GM12874 (cell line): Measurements from ENCODE around the gene COPS9.

Source experiments
- CTCF ChIP-seq: IDR thresholded peaks from 2 replicates; pipeline ENCODE4 v1.5.1; 2011; ENCODE audit warnings: low read depth, mild to moderate bottlenecking, control low read depth, low read length, moderate library complexity; ENCODE audit not compliant: insufficient read depth

COPS9 gene

GRCh38 chr2:240135706-240136012, 446 bp downstream of the COPS9 start:
- no peak for TF ChIP-seq CTCF

- TF ChIP-seq CTCF, result no peak
Observed at GRCh38 chr2:240134956-240135520, 1.1 kb downstream of the COPS9 start.

GRCh38 chr2:240134466-240134865, 1.6 kb downstream of the COPS9 start:
- no peak for TF ChIP-seq CTCF

- no peak for TF ChIP-seq CTCF
Observed at GRCh38 chr2:240133401-240133800, 2.7 kb downstream of the COPS9 start.

- TF ChIP-seq CTCF, result no peak
Observed at GRCh38 chr2:240132651-240132980, 3.5 kb downstream of the COPS9 start.

- TF ChIP-seq CTCF, result peak; percentile 21; the same call in 1 of the 2 replicates
Observed at GRCh38 chr2:240131941-240132650, 4.0 kb downstream of the COPS9 start.

- TF ChIP-seq CTCF, result no peak
Observed at GRCh38 chr2:240131296-240131695, 4.8 kb downstream of the COPS9 start.
